Activated CD4-positive, alpha-beta T cell treated with anti-CD3 and anti-CD28 coated beads, Interleukin-2, amount 50 U/mL, for 1 hour (primary cell): Measurements from ENCODE around the gene CD226.
"Not testable (repeated sequence)": the region's sequence is repeated elsewhere in the genome, so short reads cannot be mapped to it uniquely, and the experiment has no call there.

Source experiments
- DNase-seq: peaks from one replicate; pipeline ENCODE4 v3.0.0-alpha.2; 2020

Gene CD226

GRCh38 chr18:69956057-69956456 is 8.4 kb upstream of the CD226 start:
- no peak for DNase-seq

DNA sequence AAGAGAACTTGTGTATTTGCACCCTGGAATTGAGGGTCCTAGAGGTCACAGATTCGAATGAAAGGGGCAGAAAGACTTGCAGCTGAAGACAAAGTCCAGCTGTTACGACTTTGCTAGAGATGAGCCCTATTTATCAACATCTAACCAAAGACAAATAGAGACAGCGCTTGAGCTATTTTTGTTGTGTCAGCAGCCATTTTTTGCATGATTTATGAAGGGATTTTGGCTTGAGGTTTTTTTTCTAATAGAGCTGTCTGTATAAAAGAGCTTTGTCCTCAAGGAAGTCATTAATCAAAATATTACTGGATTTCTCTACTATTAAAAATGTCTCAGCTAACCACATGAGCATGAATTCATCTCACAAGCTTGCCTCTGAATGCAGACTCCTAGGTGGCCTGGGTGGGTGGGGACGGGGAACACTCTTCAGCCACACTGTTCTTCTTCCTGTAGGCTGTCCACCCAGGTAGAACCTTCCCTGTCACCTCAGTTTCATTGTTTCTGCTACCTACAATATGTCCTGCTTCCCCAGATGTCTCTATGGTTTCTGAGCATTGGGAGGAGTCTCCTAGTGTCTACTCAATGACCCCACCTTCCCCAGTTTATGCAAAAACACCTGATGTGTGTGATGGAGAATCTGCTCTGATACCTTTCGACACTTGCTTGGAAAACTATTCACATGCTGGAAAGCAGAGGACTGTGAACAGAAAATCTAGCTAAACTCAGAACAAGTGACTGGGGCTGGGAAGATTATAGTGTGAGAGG is 7.2 kb upstream of the CD226 start:
- no peak for DNase-seq

GRCh38 chr18:69953191-69953590 is 5.5 kb upstream of the CD226 start:
- no peak for DNase-seq

DNA sequence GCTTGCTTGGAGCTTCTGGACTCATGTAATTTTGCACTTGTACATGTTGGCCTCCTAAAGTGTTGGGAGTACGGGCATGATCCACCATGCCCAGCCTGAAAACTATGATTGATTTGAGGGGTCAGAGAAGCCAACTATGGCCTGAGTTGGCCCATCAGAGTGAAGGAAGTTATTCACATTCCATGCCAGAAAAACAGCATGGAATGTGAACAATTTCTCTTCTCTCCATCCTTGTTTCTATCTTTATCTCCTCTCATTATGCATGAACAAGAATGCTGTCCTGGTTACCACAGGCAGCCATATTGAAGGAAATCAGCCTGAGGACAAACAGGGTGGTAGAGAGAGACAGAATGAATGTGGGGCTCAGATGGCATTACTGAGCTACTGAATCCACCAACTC is 3.5 kb upstream of the CD226 start:
- no peak for DNase-seq

DNA sequence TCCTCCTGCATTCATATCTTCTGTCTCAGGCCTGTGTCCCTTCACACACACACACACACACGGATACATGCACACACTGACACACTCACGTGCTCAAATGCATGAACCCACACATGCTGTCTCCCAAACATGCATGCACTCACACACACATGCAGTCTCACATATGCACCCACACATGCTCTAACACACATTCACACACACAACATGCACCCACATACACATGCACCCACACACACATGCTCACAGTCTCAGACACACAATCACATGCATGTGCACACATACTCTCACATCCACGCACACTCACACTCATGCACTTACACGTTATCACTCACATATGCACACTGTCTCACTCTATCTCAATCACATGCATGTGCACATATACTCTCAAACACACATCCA is 1.9 kb upstream of the CD226 start:
- DNase-seq: no peak

- no peak for DNase-seq
Observed at GRCh38 chr18:69948919-69949537, 1.4 kb upstream of the CD226 start.

DNA sequence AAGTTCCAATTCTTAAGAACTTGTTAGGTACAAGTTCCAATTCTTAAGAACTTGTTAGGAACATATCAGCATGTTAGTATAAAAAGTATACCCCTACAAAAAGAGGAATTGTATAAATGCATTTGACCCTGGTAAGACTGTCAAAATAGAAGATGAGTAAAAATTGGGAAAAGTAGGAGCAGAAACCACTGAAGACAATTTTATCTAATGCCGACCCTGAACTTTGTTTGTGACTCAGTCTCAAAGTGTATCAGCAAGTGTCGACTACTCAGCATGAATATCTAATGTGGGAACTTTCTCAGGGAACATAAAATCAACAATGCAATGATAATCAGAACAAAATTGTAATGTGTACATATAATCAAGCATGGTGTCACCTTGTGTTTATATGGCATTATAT is 583 bp upstream of the CD226 start:
- DNase-seq: no peak

DNA sequence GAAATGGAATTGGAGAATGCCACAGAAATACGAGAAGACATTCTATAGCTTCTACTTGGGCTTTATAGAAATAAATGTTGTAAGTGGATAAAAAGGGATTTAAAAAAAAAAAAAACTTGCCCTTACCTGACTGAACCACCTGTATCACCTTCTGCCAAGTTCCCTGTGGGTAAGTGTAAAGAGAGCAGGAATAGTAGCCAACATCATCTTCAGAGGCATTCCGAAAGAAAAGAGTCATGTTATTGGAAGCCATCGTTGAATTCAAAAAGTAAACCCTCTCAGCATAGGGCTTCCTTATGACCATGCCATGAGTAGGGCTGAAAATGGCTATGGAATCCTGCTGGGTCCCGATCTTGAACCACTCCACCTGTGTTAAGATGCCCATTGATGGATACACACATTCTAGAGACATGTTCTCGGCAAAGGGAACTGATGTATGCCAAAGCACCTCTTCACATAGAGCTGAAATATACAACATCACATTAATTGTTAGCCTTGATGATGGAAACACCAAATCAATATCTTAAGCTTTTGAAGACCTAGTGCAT is 991 bp downstream of the CD226 start:
- DNase-seq: no peak

- DNase-seq: no peak
Observed at GRCh38 chr18:69945220-69946114, 2.2 kb downstream of the CD226 start.

GRCh38 chr18:69944436-69944835 is 3.2 kb downstream of the CD226 start:
- DNase-seq: no peak

DNA sequence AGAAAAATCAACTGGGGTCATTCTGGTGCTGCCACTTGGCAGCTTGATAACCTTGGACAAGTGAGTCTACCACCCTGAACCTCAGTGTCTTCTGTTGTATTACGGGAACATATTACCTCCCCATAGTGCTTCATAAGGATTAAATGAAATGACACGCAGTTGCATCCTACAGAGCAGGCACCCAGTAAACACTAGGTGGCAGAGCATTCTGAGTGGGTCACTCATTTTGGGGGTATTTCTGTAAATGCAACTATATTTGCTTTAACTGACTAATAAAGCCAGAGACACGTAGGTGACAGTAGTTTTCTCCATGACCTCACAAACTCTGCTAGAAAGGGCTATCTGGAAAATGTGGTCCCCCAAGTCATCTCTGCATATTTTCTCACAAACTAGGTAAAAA is 4.7 kb downstream of the CD226 start:
- DNase-seq: no peak

DNA sequence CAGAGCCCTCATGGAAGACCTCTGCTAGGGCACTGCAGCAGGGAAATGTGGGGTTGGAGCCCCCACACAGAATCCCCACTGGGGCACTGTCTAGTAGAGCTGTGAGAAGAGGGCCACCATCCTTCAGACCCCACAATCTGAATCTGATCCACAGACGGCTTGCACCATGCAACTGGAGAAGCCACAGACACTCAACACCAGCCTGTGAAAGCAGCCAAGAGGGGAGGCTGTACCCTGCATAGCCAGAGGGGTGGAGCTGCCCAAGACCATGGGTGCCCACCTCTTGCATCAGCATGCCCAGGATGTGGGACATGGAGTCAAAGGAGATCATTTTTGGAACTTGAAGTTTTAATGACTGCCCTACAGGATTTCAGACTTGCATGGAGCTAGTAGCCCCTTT is 6.5 kb downstream of the CD226 start:
- DNase-seq: no peak

- not testable (repeated sequence) for DNase-seq
Observed at GRCh38 chr18:69939812-69940211, 7.9 kb downstream of the CD226 start.

DNA sequence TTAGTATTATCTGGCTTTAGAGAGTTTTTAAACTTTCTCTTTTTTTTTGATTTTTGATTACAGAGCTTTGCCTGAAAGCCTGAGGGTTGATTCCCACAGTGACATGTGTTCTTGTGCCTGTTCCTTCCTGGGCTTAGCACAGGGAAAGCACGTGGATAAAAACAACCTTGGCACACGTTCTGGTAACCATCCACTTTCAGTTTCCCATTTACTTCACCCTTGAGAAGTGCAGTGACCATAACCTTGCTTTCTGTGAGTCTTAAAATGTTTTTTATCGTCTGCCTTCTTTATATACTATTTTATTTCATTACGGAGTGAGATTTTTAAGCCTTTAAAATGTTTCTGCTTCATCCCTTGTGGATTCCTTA is 11.5 kb downstream of the CD226 start:
- DNase-seq: no peak

- peak; percentile 71 for DNase-seq
Observed at GRCh38 chr18:69935319-69936190, 12.1 kb downstream of the CD226 start.

- no peak for DNase-seq
Observed at GRCh38 chr18:69934601-69935265, 12.9 kb downstream of the CD226 start.

DNA sequence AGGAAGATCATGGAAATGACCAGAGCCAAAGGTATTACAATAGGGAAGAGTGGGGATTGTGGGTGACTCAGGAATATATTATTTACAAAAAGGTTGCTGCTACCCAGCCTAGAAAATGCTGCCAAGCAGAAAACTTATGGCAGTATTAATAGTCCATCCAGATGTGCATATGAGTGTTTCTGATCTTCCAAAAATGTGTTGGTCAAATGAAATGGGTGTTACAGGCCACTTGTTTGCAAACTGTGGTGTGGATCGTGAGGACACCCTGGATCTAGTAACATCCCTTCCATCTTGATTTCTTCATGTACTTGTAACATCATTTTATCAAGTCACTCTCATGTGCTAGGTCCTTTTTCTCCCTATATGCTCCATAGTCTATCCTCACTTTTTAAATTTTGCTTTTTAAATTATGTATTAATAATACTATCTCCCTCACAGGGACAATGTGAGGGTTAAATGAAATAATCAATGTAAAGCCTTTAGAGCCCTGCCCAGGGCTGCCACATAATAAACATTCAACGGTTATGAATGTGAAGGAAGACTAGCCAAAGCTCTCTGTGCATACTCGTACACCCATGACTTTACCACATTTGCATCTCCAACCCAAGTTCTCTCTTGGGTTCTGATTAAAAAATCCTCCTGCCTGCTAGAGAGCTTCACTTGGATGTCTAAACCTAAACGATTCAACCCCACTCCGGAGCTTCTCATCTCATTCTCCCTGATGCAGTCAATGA is 18.5 kb downstream of the CD226 start:
- DNase-seq: no peak

GRCh38 chr18:69916412-69916811 is 31.3 kb downstream of the CD226 start:
- no peak for DNase-seq

GRCh38 chr18:69908838-69909237 is 38.8 kb downstream of the CD226 start:
- DNase-seq: no peak

- no peak for DNase-seq
Observed at GRCh38 chr18:69906765-69907164, 40.9 kb downstream of the CD226 start.

- DNase-seq: no peak
Observed at GRCh38 chr18:69900941-69901340, 46.7 kb downstream of the CD226 start.
